H9 (cell line): ENCODE data around the gene PIP5KL1. TPM values are rescaled to one million over a fixed set of nuclear protein-coding genes. Genes with fewer than 3 reads are reported as not detected.

Experiments
- DNase-seq: peaks from one replicate; pipeline ENCODE4 v3.0.0-alpha.2; 2017
- H2AFZ ChIP-seq: one replicate; pipeline ENCODE4 v1.6.1; 2013; ENCODE audit warnings: mild to moderate bottlenecking, low read length, control low read depth, moderate library complexity
- H2AK5ac ChIP-seq: 2 replicates; pipeline ENCODE4 v1.6.1; 2013; ENCODE audit warnings: low read length, control low read depth, mixed read lengths; ENCODE audit not compliant: insufficient read length
- H2BK120ac ChIP-seq: one replicate; pipeline ENCODE4 v1.6.1; 2013; ENCODE audit warnings: low read depth, mild to moderate bottlenecking, low read length, control low read depth, inconsistent platforms; ENCODE audit not compliant: poor library complexity, severe bottlenecking
- H2BK12ac ChIP-seq: 2 replicates; pipeline ENCODE4 v1.6.1; 2013; ENCODE audit warnings: low read length, control low read depth, mixed read lengths, low read depth; ENCODE audit not compliant: insufficient read length
- H2BK15ac ChIP-seq: 2 replicates; pipeline ENCODE4 v1.6.1; 2013; ENCODE audit warnings: low read depth, low read length, control low read depth
- H2BK20ac ChIP-seq: one replicate; pipeline ENCODE4 v1.6.1; 2013; ENCODE audit warnings: low read depth, mild to moderate bottlenecking, low read length, control low read depth, inconsistent platforms; ENCODE audit not compliant: poor library complexity, severe bottlenecking
- H2BK5ac ChIP-seq: 2 replicates; pipeline ENCODE4 v1.6.1; 2013; ENCODE audit warnings: low read length, control low read depth, mixed read lengths; ENCODE audit not compliant: insufficient read length
- H3K14ac ChIP-seq: 2 replicates; pipeline ENCODE4 v1.6.1; 2013; ENCODE audit warnings: low read length, control low read depth; ENCODE audit not compliant: insufficient read depth
- H3K18ac ChIP-seq: 2 replicates; pipeline ENCODE4 v1.6.1; 2013; ENCODE audit warnings: low read depth, mild to moderate bottlenecking, mixed read lengths, low read length, control low read depth; ENCODE audit not compliant: insufficient read length
- H3K23ac ChIP-seq: 2 replicates; pipeline ENCODE4 v1.6.1; 2013; ENCODE audit warnings: low read length, control low read depth, mixed read lengths, low read depth; ENCODE audit not compliant: insufficient read length
- H3K23me2 ChIP-seq: 2 replicates; pipeline ENCODE4 v1.6.1; 2013; ENCODE audit warnings: low read depth, mild to moderate bottlenecking, mixed read lengths, low read length, control low read depth; ENCODE audit not compliant: insufficient read length, poor library complexity, severe bottlenecking
- H3K27ac ChIP-seq: 2 replicates; pipeline ENCODE4 v1.5.1; 2013; ENCODE audit warnings: low read length, control low read depth, mixed read lengths, low read depth; ENCODE audit not compliant: insufficient read length
- H3K27me3 ChIP-seq: 2 replicates; pipeline ENCODE4 v1.6.1; 2013; ENCODE audit warnings: low read length, control low read depth, inconsistent platforms; ENCODE audit not compliant: insufficient read depth
- H3K4ac ChIP-seq: 2 replicates; pipeline ENCODE4 v1.6.1; 2013; ENCODE audit warnings: low read depth, mild to moderate bottlenecking, control low read depth, inconsistent platforms, low read length, moderate library complexity
- H3K4me1 ChIP-seq: 2 replicates; pipeline ENCODE4 v1.6.1; 2013; ENCODE audit warnings: low read length, control low read depth, inconsistent platforms; ENCODE audit not compliant: insufficient read depth
- H3K4me2 ChIP-seq: 2 replicates; pipeline ENCODE4 v1.6.1; 2013; ENCODE audit warnings: low read length, control low read depth, mixed read lengths; ENCODE audit not compliant: insufficient read length, insufficient read depth
- H3K56ac ChIP-seq: 2 replicates; pipeline ENCODE4 v1.6.1; 2013; ENCODE audit warnings: low read depth, mild to moderate bottlenecking, mixed read lengths, low read length, control low read depth; ENCODE audit not compliant: insufficient read length
- H3K79me1 ChIP-seq: 2 replicates; pipeline ENCODE4 v1.6.1; 2013; ENCODE audit warnings: low read depth, mild to moderate bottlenecking, moderate library complexity, low read length, control low read depth, inconsistent platforms; ENCODE audit not compliant: insufficient read depth, poor library complexity, severe bottlenecking
- H3K79me2 ChIP-seq: 2 replicates; pipeline ENCODE4 v1.6.1; 2013; ENCODE audit warnings: low read length, control low read depth, inconsistent platforms; ENCODE audit not compliant: insufficient read depth
- H3K9ac ChIP-seq: 2 replicates; pipeline ENCODE4 v1.6.1; 2013; ENCODE audit warnings: low read length, control low read depth, mixed read lengths; ENCODE audit not compliant: insufficient read length; ENCODE audit errors: extremely low read depth
- H3K9me3 ChIP-seq: one replicate; pipeline ENCODE4 v1.6.1; 2013; ENCODE audit warnings: low read depth, low read length, inconsistent platforms; ENCODE audit not compliant: control insufficient read depth
- H3T11ph ChIP-seq: one replicate; pipeline ENCODE4 v1.6.1; 2013; ENCODE audit warnings: mild to moderate bottlenecking, low read length, control low read depth, inconsistent platforms
- H4K20me1 ChIP-seq: one replicate; pipeline ENCODE4 v1.6.1; 2013; ENCODE audit not compliant: control insufficient read depth, insufficient read length, insufficient read depth
- H4K5ac ChIP-seq: 2 replicates; pipeline ENCODE4 v1.6.1; 2013; ENCODE audit warnings: low read depth, mild to moderate bottlenecking, mixed read lengths, low read length, control low read depth; ENCODE audit not compliant: insufficient read length
- H4K8ac ChIP-seq: replicated peaks from 2 replicates; pipeline ENCODE4 v1.6.1; 2013; ENCODE audit warnings: low read length, control low read depth, mixed read lengths, low read depth; ENCODE audit not compliant: insufficient read length
- H4K91ac ChIP-seq: 2 replicates; pipeline ENCODE4 v1.6.1; 2013; ENCODE audit warnings: low read depth, mild to moderate bottlenecking, moderate library complexity, mixed read lengths, low read length, control low read depth; ENCODE audit not compliant: insufficient read length
- H3K27ac Mint-ChIP-seq, 3 experiments: 2 replicates in 2 of 3; 3 replicates in 1 of 3; pipeline ENCODE4 v1.8.0; 2020 to 2021; ENCODE audit warnings: mixed read lengths in 3 of 3, mild to moderate bottlenecking in 1 of 3, moderate library complexity in 1 of 3
- H3K27me3 Mint-ChIP-seq: 2 replicates; pipeline ENCODE4 v1.8.0; 2021; ENCODE audit warnings: low read depth, mild to moderate bottlenecking, moderate library complexity, mixed read lengths
- H3K36me3 Mint-ChIP-seq, 3 experiments: 2 replicates in 2 of 3; 3 replicates in 1 of 3; pipeline ENCODE4 v1.8.0; 2020 to 2021; ENCODE audit warnings: low read depth in 3 of 3, mixed read lengths in 3 of 3; ENCODE audit not compliant: insufficient read depth in 1 of 3
- H3K4me1 Mint-ChIP-seq, 2 experiments: 2 replicates each; pipeline ENCODE4 v1.8.0; 2020; ENCODE audit warnings: mixed read lengths in 2 of 2
- H3K4me3 Mint-ChIP-seq, 2 experiments: 2 replicates in 1 of 2; 3 replicates in 1 of 2; pipeline ENCODE4 v1.8.0; 2020 to 2021; ENCODE audit warnings: mild to moderate bottlenecking in 2 of 2, mixed read lengths in 2 of 2, moderate library complexity in 1 of 2
- H3K9me3 Mint-ChIP-seq, 2 experiments: 2 replicates in 1 of 2; 3 replicates in 1 of 2; pipeline ENCODE4 v1.8.0; 2020; ENCODE audit warnings: mild to moderate bottlenecking in 2 of 2, mixed read lengths in 2 of 2, moderate library complexity in 1 of 2
- WGBS: extraction: QIAGEN DNeasy Blood & Tissue Kit; methylation state at CpG from one replicate; pipeline ENCODE4 v1.1.7; 2013; ENCODE audit warnings: missing lambda C conversion rate, low lambda C conversion rate, mixed read lengths; ENCODE audit not compliant: insufficient read length; ENCODE audit errors: extremely low coverage; 5-methylcytosine and 5-hydroxymethylcytosine counted together
- total RNA-seq: library from RNA; stranded (reverse); gene quantifications from 2 replicates; pipeline ENCODE4 v1.2.1, GENCODE V29; 2021
- TF ChIP-seq, protein P1 (sequence below): fragments of 200-600 bp; sonication (generic); conservative IDR thresholded peaks from 3 replicates; pipeline ENCODE4 v1.8.0; 2021; ENCODE audit warnings: antibody characterized with exemption, mild to moderate bottlenecking

PIP5KL1 gene
- total RNA-seq, 1 experiment from 2014 or later: 11.6 TPM

DNA sequence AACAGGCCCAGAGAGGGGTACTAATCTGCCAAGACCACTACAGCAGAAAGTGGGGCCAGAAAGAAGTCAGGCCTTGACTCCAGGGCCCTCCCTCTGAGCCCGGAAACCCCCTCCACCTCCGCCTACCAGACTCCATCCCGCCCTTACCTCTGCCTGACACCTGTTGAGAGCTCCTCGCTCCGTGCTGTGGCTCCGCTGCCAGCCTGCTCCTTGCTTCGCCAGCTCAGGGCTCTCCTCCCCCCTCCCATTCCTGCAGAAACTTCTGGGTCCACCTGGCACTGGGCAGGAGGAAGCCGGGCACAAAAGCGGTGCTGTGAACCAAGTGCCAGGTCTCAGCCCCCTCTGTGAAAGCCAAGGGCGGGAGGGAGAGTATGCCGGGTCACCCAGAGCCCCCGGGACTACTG, 24.8 kb downstream of the PIP5KL1 start:
- Histone ChIP-seq H3K79me1 (no peaks in the 10 kb centered on the region), H3K4ac (no peak overlapping the region), H3K23ac (no peak overlapping the region), H3K9ac (no peak overlapping the region), H2BK15ac (no peak overlapping the region), H2AK5ac (no peak overlapping the region), H3K23me2 (no peaks in the 10 kb centered on the region), H3K4me2 (no peak overlapping the region), H3K56ac (no peak overlapping the region), H2BK120ac (no peak overlapping the region), H3K4me1 (peaks cover 5% of the 10 kb centered on the region; the same call in 1 of the 2 replicates), H3K18ac (no peak overlapping the region), H2AFZ (no peak overlapping the region), H3K14ac (no peak overlapping the region), H3K27ac (no peak overlapping the region), H4K20me1 (no peaks in the 10 kb centered on the region), H2BK20ac (no peak overlapping the region), H3T11ph (no peak overlapping the region), H4K8ac (no peak overlapping the region), H3K79me2 (no peaks in the 10 kb centered on the region), H2BK5ac (no peak overlapping the region), H3K9me3 (no peaks in the 10 kb centered on the region), H2BK12ac (no peak overlapping the region), H4K5ac (no peak overlapping the region), H4K91ac (no peak overlapping the region), H3K27me3 (no peaks in the 10 kb centered on the region)
- Mint-ChIP-seq H3K4me1 (peaks cover 17 to 32% of the 10 kb centered on the region in 2 experiments), H3K4me3 (no peak overlapping the region), H3K36me3 (peaks cover 0 to under 1% (median 0%) of the 10 kb centered on the region in 3 experiments; a peak in 1 of 7 replicates), H3K27ac (no peak overlapping the region), H3K27me3 (no peaks in the 10 kb centered on the region), H3K9me3 (no peaks in the 10 kb centered on the region)
- no peak for DNase-seq
- TF ChIP-seq, protein P1, sequence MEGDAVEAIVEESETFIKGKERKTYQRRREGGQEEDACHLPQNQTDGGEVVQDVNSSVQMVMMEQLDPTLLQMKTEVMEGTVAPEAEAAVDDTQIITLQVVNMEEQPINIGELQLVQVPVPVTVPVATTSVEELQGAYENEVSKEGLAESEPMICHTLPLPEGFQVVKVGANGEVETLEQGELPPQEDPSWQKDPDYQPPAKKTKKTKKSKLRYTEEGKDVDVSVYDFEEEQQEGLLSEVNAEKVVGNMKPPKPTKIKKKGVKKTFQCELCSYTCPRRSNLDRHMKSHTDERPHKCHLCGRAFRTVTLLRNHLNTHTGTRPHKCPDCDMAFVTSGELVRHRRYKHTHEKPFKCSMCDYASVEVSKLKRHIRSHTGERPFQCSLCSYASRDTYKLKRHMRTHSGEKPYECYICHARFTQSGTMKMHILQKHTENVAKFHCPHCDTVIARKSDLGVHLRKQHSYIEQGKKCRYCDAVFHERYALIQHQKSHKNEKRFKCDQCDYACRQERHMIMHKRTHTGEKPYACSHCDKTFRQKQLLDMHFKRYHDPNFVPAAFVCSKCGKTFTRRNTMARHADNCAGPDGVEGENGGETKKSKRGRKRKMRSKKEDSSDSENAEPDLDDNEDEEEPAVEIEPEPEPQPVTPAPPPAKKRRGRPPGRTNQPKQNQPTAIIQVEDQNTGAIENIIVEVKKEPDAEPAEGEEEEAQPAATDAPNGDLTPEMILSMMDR: no peak
- WGBS: no CpG with 5 or more reads among the region's 12 CpGs
